SK-N-SH treated with all-trans-retinoic acid at 6 μM for 48 hours (cell line): ENCODE measurements around the gene TXNRD3.
A peak's percentile ranks its signal among the peaks of the same experiment; 100 is the strongest.

ENCODE experiments used
- ATAC-seq: fragments of 200-7000 bp; cut with Tn5 transposase; 3 replicates; pipeline ENCODE4 v1.9.1; 2020; ENCODE audit warnings: mild to moderate bottlenecking, moderate library complexity
- ARNTL ChIP-seq: fragments of 450-650 bp; formaldehyde crosslinking; IDR thresholded peaks from 2 replicates; pipeline ENCODE4 v1.5.0; 2020; ENCODE audit warnings: low read depth, mild to moderate bottlenecking, moderate library complexity, borderline replicate concordance
- BACH2 ChIP-seq: fragments of 250-450 bp; sonication (Bioruptor Pico); IDR thresholded peaks from 2 replicates; pipeline ENCODE4 v1.9.0; 2021; ENCODE audit warnings: mild to moderate bottlenecking, borderline replicate concordance
- CREB5 ChIP-seq: fragments of 250-450 bp; sonication (Bioruptor Pico); IDR thresholded peaks from 2 replicates; pipeline ENCODE4 v1.5.1; 2020; ENCODE audit warnings: low read depth, mild to moderate bottlenecking, moderate library complexity
- CSDC2 ChIP-seq: fragments of 250-450 bp; sonication (Bioruptor Pico); IDR thresholded peaks from 2 replicates; pipeline ENCODE4 v1.5.0; 2020; ENCODE audit warnings: mild to moderate bottlenecking, moderate library complexity
- CSRNP3 ChIP-seq: fragments of 250-450 bp; sonication (Bioruptor Pico); IDR thresholded peaks from 2 replicates; pipeline ENCODE4 v1.5.1; 2021; ENCODE audit warnings: mild to moderate bottlenecking, moderate library complexity
- PATZ1 ChIP-seq: fragments of 250-450 bp; sonication (Bioruptor Pico); IDR thresholded peaks from 2 replicates; pipeline ENCODE4 v1.8.0; 2020; ENCODE audit warnings: mild to moderate bottlenecking, moderate library complexity, borderline replicate concordance
- PPARA ChIP-seq: fragments of 250-450 bp; sonication (Bioruptor Pico); IDR thresholded peaks from 2 replicates; pipeline ENCODE4 v1.5.0; 2020; ENCODE audit warnings: mild to moderate bottlenecking, borderline replicate concordance
- RARB ChIP-seq: fragments of 250-450 bp; sonication (Bioruptor Pico); IDR thresholded peaks from 2 replicates; pipeline ENCODE4 v1.8.0; 2021; ENCODE audit warnings: mild to moderate bottlenecking, moderate library complexity
- SNAI2 ChIP-seq: fragments of 250-450 bp; sonication (Bioruptor Pico); IDR thresholded peaks from 2 replicates; pipeline ENCODE4 v1.5.0; 2020; ENCODE audit warnings: mild to moderate bottlenecking, moderate library complexity
- TOX ChIP-seq: fragments of 250-450 bp; sonication (Bioruptor Pico); IDR thresholded peaks from 2 replicates; pipeline ENCODE4 v1.8.0; 2021; ENCODE audit warnings: mild to moderate bottlenecking, moderate library complexity, borderline replicate concordance
- TSHZ2 ChIP-seq: fragments of 250-450 bp; sonication (Bioruptor Pico); IDR thresholded peaks from 2 replicates; pipeline ENCODE4 v1.5.0; 2020; ENCODE audit warnings: mild to moderate bottlenecking, moderate library complexity
- ZC3H10 ChIP-seq: fragments of 250-450 bp; sonication (Bioruptor Pico); IDR thresholded peaks from 2 replicates; pipeline ENCODE4 v1.5.1; 2021; ENCODE audit warnings: mild to moderate bottlenecking, moderate library complexity
- ZFP3 ChIP-seq: fragments of 250-450 bp; sonication (Bioruptor Pico); IDR thresholded peaks from 2 replicates; pipeline ENCODE4 v1.5.0; 2020; ENCODE audit warnings: mild to moderate bottlenecking, moderate library complexity
- ZFP30 ChIP-seq: fragments of 450-650 bp; formaldehyde crosslinking; IDR thresholded peaks from 2 replicates; pipeline ENCODE4 v1.5.0; 2022; ENCODE audit warnings: mild to moderate bottlenecking, moderate library complexity
- ZNF565 ChIP-seq: fragments of 450-650 bp; formaldehyde crosslinking; conservative IDR thresholded peaks from 2 replicates; pipeline ENCODE4 v1.5.0; 2020; ENCODE audit warnings: low read depth, mild to moderate bottlenecking, moderate library complexity
- ZNF70 ChIP-seq: fragments of 450-650 bp; formaldehyde crosslinking; IDR thresholded peaks from 2 replicates; pipeline ENCODE4 v1.5.0; 2020; ENCODE audit warnings: mild to moderate bottlenecking, moderate library complexity

The TXNRD3 gene

GRCh38 chr3:126609909-126610308, 45.0 kb downstream of the TXNRD3 start:
- TF ChIP-seq ZFP3 (CRISPR knock-in tag) (no peak), PPARA (no peak), CSRNP3 (CRISPR knock-in tag) (no peak), ZNF565 (no peak), BACH2 (CRISPR knock-in tag) (no peak), RARB (CRISPR knock-in tag) (no peak), SNAI2 (no peak), TSHZ2 (CRISPR knock-in tag) (no peak), ZC3H10 (no peak), ARNTL (CRISPR knock-in tag) (no peak)
- ATAC-seq, result no peak

GRCh38 chr3:126607214-126607908, 47.6 kb downstream of the TXNRD3 start:
- no peak for TF ChIP-seq CSRNP3 (CRISPR knock-in tag)
- no peak for TF ChIP-seq TSHZ2 (CRISPR knock-in tag)
- no peak for TF ChIP-seq ARNTL (CRISPR knock-in tag)
- no peak for TF ChIP-seq ZFP30 (CRISPR knock-in tag)
- TF ChIP-seq CSDC2 (CRISPR knock-in tag), result no peak
- no peak for TF ChIP-seq CREB5 (CRISPR knock-in tag)
- no peak for TF ChIP-seq TOX (CRISPR knock-in tag)
- no peak for TF ChIP-seq ZNF70 (CRISPR knock-in tag)

GRCh38 chr3:126606001-126606400, 48.9 kb downstream of the TXNRD3 start:
- no peak for ATAC-seq
- TF ChIP-seq RARB (CRISPR knock-in tag), result no peak

More at GRCh38 chr3:126607214-126607908, 47.6 kb downstream of the TXNRD3 start:
- peak; percentile 69 for ATAC-seq

GRCh38 chr3:126604691-126605090, 50.2 kb downstream of the TXNRD3 start:
- ATAC-seq, result no peak
- TF ChIP-seq CREB5 (CRISPR knock-in tag) (no peak), PATZ1 (CRISPR knock-in tag) (no peak), RARB (CRISPR knock-in tag) (no peak), TSHZ2 (CRISPR knock-in tag) (no peak), PPARA (no peak), ZFP30 (CRISPR knock-in tag) (no peak)
